ENCODE results near the gene ARRDC2. TPM values are rescaled to one million over a fixed set of nuclear protein-coding genes. Genes with fewer than 3 reads are reported as not detected.

ARRDC2 gene
- total and polyA plus RNA-seq, 2 of the 13 experiments (the other 11 are each of a cell fraction or from before 2014, with no cell fraction given): 2.1 to 3.4 TPM

GRCh38 chr19:17997969-17998826 lies 9.8 kb upstream of the ARRDC2 start (continued):
- no peak for TF ChIP-seq KIAA2018 (CRISPR knock-in tag; IDR thresholded peaks at IDR 0.05; ENCODE audit: borderline replicate concordance)
- TF ChIP-seq, protein P1, sequence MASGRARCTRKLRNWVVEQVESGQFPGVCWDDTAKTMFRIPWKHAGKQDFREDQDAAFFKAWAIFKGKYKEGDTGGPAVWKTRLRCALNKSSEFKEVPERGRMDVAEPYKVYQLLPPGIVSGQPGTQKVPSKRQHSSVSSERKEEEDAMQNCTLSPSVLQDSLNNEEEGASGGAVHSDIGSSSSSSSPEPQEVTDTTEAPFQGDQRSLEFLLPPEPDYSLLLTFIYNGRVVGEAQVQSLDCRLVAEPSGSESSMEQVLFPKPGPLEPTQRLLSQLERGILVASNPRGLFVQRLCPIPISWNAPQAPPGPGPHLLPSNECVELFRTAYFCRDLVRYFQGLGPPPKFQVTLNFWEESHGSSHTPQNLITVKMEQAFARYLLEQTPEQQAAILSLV (CRISPR knock-in tag; IDR thresholded peaks at IDR 0.05; ENCODE audit: borderline replicate concordance): no peak
- no peak for TF ChIP-seq SATB2 (CRISPR knock-in tag; IDR thresholded peaks at IDR 0.05)
- no peak for TF ChIP-seq JDP2 (CRISPR knock-in tag; IDR thresholded peaks at IDR 0.05; ENCODE audit: borderline replicate concordance)
- peak; percentile 27; the same call in 1 of the 2 replicates for TF ChIP-seq HNRNPL (IDR thresholded peaks at IDR 0.05; ENCODE audit: low read depth, low read length)
- TF ChIP-seq KDM3A (CRISPR knock-in tag; IDR thresholded peaks at IDR 0.05; ENCODE audit: low read depth): no peak
- no peak for TF ChIP-seq CAMTA2 (CRISPR knock-in tag; IDR thresholded peaks at IDR 0.05; ENCODE audit: borderline replicate concordance)
- TF ChIP-seq NR0B2 (CRISPR knock-in tag; IDR thresholded peaks at IDR 0.05): no peak
- TF ChIP-seq ARID5B (CRISPR knock-in tag; IDR thresholded peaks at IDR 0.05): no peak
- TF ChIP-seq ZNF652 (CRISPR knock-in tag; IDR thresholded peaks at IDR 0.05; ENCODE audit: borderline replicate concordance, low read depth): no peak
- TF ChIP-seq ZNF574 (CRISPR knock-in tag; IDR thresholded peaks at IDR 0.05): no peak
